Retinal pigment epithelial cell (primary cell): Measurements from ENCODE around the gene PARD3.
A peak's percentile ranks its signal among the peaks of the same experiment; 100 is the strongest.

Experiments used
- DNase-seq: peaks from one replicate; pipeline ENCODE4 v3.0.0-alpha.2; 2010; ENCODE audit warnings: low read depth
- H3K4me3 ChIP-seq: 2 replicates; pipeline ENCODE4 v1.5.1; 2011; ENCODE audit warnings: mild to moderate bottlenecking, low read length, control low read depth, moderate library complexity
- CTCF ChIP-seq: conservative IDR thresholded peaks from 2 replicates; pipeline ENCODE4 v1.5.1; 2011; ENCODE audit warnings: low read depth, low read length, control low read depth, inconsistent platforms

The PARD3 gene

GRCh38 chr10:34824870-34825269, 9.8 kb upstream of the PARD3 start:
- peak; percentile 30 for TF ChIP-seq CTCF
- no peak for DNase-seq
- no peak overlapping the region for H3K4me3 ChIP-seq

GRCh38 chr10:34821587-34822585, 6.8 kb upstream of the PARD3 start:
- no peak for TF ChIP-seq CTCF
- peak; percentile 94 for DNase-seq
- H3K4me3 ChIP-seq, result peak overlapping the region; percentile 26

GRCh38 chr10:34817586-34817985, 2.5 kb upstream of the PARD3 start:
- H3K4me3 ChIP-seq, result no peak overlapping the region
- TF ChIP-seq CTCF, result no peak
- DNase-seq, result no peak

GRCh38 chr10:34817054-34817453, 2.0 kb upstream of the PARD3 start:
- H3K4me3 ChIP-seq, result no peak overlapping the region
- no peak for DNase-seq
- TF ChIP-seq CTCF, result no peak

- H3K4me3 ChIP-seq, result peak overlapping the region; percentile 56
- no peak for DNase-seq
- peak; percentile 29 for TF ChIP-seq CTCF
These were observed 1.5 kb upstream of the PARD3 start for GRCh38 chr10:34816501-34817002.

- no peak for DNase-seq
- no peak for TF ChIP-seq CTCF
- peak overlapping the region; percentile 56 for H3K4me3 ChIP-seq
These were observed 995 bp upstream of the PARD3 start for GRCh38 chr10:34816085-34816496.

GRCh38 chr10:34814913-34815184, 247 bp downstream of the PARD3 start:
- TF ChIP-seq CTCF, result no peak
- H3K4me3 ChIP-seq, result peak overlapping the region; percentile 76
- no peak for DNase-seq
